GM10847 (cell line): Measurements from ENCODE around the gene CD3E.

Source experiments
- POLR2A ChIP-seq: IDR thresholded peaks from 2 replicates; pipeline ENCODE4 v1.6.1; 2011; ENCODE audit not compliant: insufficient read length; ENCODE audit errors: extremely low read depth

The CD3E gene

GRCh38 chr11:118304568-118305248 is at the start of gene CD3E:
CD3E (plus strand) TSS chr11:118304730; CDS start chr11:118304953, 223 bp downstream.
- TF ChIP-seq POLR2A = no peak

GRCh38 chr11:118258410-118258809 is 46.1 kb upstream of the CD3E start:
- no peak for TF ChIP-seq POLR2A

GRCh38 chr11:118259138-118259537 is 45.4 kb upstream of the CD3E start:
- TF ChIP-seq POLR2A = no peak

GRCh38 chr11:118260353-118260752 is 44.2 kb upstream of the CD3E start:
- no peak for TF ChIP-seq POLR2A

- no peak for TF ChIP-seq POLR2A
Observed at GRCh38 chr11:118263112-118263511, 41.4 kb upstream of the CD3E start.

GRCh38 chr11:118263695-118264568 is 40.6 kb upstream of the CD3E start, which contains the start of gene MPZL2:
MPZL2 (minus strand) TSS chr11:118264297; CDS start chr11:118264153, 144 bp downstream.
- no peak for TF ChIP-seq POLR2A

- TF ChIP-seq POLR2A = no peak
Observed at GRCh38 chr11:118264569-118265465, 39.7 kb upstream of the CD3E start.

GRCh38 chr11:118265954-118266353 is 38.6 kb upstream of the CD3E start:
- no peak for TF ChIP-seq POLR2A

GRCh38 chr11:118267486-118267885 is 37.0 kb upstream of the CD3E start:
- no peak for TF ChIP-seq POLR2A

- no peak for TF ChIP-seq POLR2A
Observed at GRCh38 chr11:118272001-118272400, 32.5 kb upstream of the CD3E start.

GRCh38 chr11:118274186-118274585 is 30.3 kb upstream of the CD3E start:
- no peak for TF ChIP-seq POLR2A

GRCh38 chr11:118275176-118275575 is 29.4 kb upstream of the CD3E start:
- TF ChIP-seq POLR2A = no peak

GRCh38 chr11:118276422-118276821 is 28.1 kb upstream of the CD3E start:
- TF ChIP-seq POLR2A = no peak

- no peak for TF ChIP-seq POLR2A
Observed at GRCh38 chr11:118277312-118277711, 27.2 kb upstream of the CD3E start.

- no peak for TF ChIP-seq POLR2A
Observed at GRCh38 chr11:118281284-118281683, 23.2 kb upstream of the CD3E start.
